Measurements from ENCODE around the gene CCDC182.
A peak's percentile ranks its signal among the peaks of the same experiment; 100 is the strongest.

Gene CCDC182

GRCh38 chr17:57749701-57750100 lies 4.6 kb upstream of the CCDC182 start:
- Histone ChIP-seq H3K4me1 (ENCODE audit: control insufficient read depth, insufficient read depth, low read length) (no peaks in the 10 kb centered on the region), H3K36me3 (ENCODE audit: control insufficient read depth in 2 of 2, insufficient read depth in 1 of 2, low read length in 2 of 2) (no peaks in the 10 kb centered on the region), H3K27ac (ENCODE audit: extremely low read depth, low read depth, low read length) (no peak overlapping the region), H3K9me3 (ENCODE audit: control insufficient read depth, insufficient read depth, low read depth, low read length) (no peaks in the 10 kb centered on the region), H3K4me3 (ENCODE audit: low read depth, low read length) (no peak overlapping the region)
- ChIA-PET CTCF (interaction anchor here (1.5 to 2.6 kb wide), 5 partner anchors 10 to 507 kb away, joined by 7 to 13 read pairs (median 9); no protein-coding TSS in a partner anchor), POLR2A (interaction anchor here (0.6 kb wide), 1 partner anchor 665 kb away, joined by 5 read pairs; the partner anchor contains the start of gene AKAP1)
- TF ChIP-seq ZBTB17 (tag by site-specific recombination; IDR thresholded peaks at IDR 0.05) (peak; percentile 99), ZFHX2 (tag by site-specific recombination; conservative IDR thresholded peaks at IDR 0.05) (no peak), ZBTB7A (tag by site-specific recombination; IDR thresholded peaks at IDR 0.05; ENCODE audit: low read depth) (no peak), ZNF366 (tag by site-specific recombination; conservative IDR thresholded peaks at IDR 0.05) (peak; percentile 93), ZNF530 (tag by site-specific recombination; IDR thresholded peaks at IDR 0.05; ENCODE audit: low read depth) (no peak)

- POLR2A ChIA-PET, result interaction anchor here (0.5 to 0.6 kb wide), 3 partner anchors 212 to 834 kb away, joined by 3 read pairs; partner anchors contain the start of gene TRIM25
- TF ChIP-seq ZBTB44 (tag by site-specific recombination; IDR thresholded peaks at IDR 0.05) (0 out of 2 replicates have a peak, but pooled peaks have one; percentile 7), ZEB2 (tag by site-specific recombination; IDR thresholded peaks at IDR 0.05) (0 out of 2 replicates have a peak, but pooled peaks have one; percentile 40), ZNF174 (tag by site-specific recombination; IDR thresholded peaks at IDR 0.05) (no peak), ZNF701 (tag by site-specific recombination; IDR thresholded peaks at IDR 0.05) (no peak), ZNF692 (tag by site-specific recombination; IDR thresholded peaks at IDR 0.05) (no peak), ZNF707 (tag by site-specific recombination; IDR thresholded peaks at IDR 0.05) (no peak), ZNF18 (tag by site-specific recombination; IDR thresholded peaks at IDR 0.05) (no peak), KLF17 (tag by site-specific recombination; IDR thresholded peaks at IDR 0.05) (no peak), SCRT1 (tag by site-specific recombination; IDR thresholded peaks at IDR 0.05; ENCODE audit: borderline replicate concordance) (peak; percentile 60; the same call in 1 of the 2 replicates), ZNF544 (tag by site-specific recombination; IDR thresholded peaks at IDR 0.05) (no peak), ZNF777 (tag by site-specific recombination; IDR thresholded peaks at IDR 0.05; ENCODE audit: borderline replicate concordance) (no peak), ZNF404 (tag by site-specific recombination; IDR thresholded peaks at IDR 0.05) (no peak), SALL2 (tag by site-specific recombination; IDR thresholded peaks at IDR 0.05; ENCODE audit: borderline replicate concordance) (no peak), ZNF362 (tag by site-specific recombination; IDR thresholded peaks at IDR 0.05) (no peak), PRDM10 (tag by site-specific recombination; IDR thresholded peaks at IDR 0.05) (no peak), ZNF621 (tag by site-specific recombination; IDR thresholded peaks at IDR 0.05) (no peak)
Observed at GRCh38 chr17:57747221-57748017, 2.3 kb upstream of the CCDC182 start.

More at GRCh38 chr17:57747221-57748017, 2.3 kb upstream of the CCDC182 start:
- CTCF ChIA-PET, result interaction anchor here (0.5 to 3.3 kb wide), 59 partner anchors 8 to 645 kb away, joined by 3 to 26 read pairs (median 4); no protein-coding TSS in a partner anchor
- no peaks in the 10 kb centered on the region for H3K36me3 ChIP-seq (ENCODE audit: control insufficient read depth in 2 of 2, insufficient read depth in 1 of 2, low read length in 2 of 2)
- H3K9me3 ChIP-seq (ENCODE audit: control insufficient read depth, insufficient read depth, low read depth, low read length), result no peaks in the 10 kb centered on the region
- no peaks in the 10 kb centered on the region for H3K4me1 ChIP-seq (ENCODE audit: control insufficient read depth, insufficient read depth, low read length)
- H3K27ac ChIP-seq (ENCODE audit: extremely low read depth, low read depth, low read length), result no peak overlapping the region
- no peak overlapping the region for H3K4me3 ChIP-seq (ENCODE audit: low read depth, low read length)
